ENCODE measurements around the gene DDX3Y.
A peak's percentile ranks its signal among the peaks of the same experiment; 100 is the strongest.

The DDX3Y gene

GRCh38 chrY:12904618-12905516, at the start of gene DDX3Y:
Gene DDX3Y, plus strand, starts transcription at chrY:12904868. Its CDS starts 69 bp downstream, at chrY:12904937.
- ATAC-seq, result peak; percentile 93 to 95

GRCh38 chrY:12855791-12856275, 48.8 kb upstream of the DDX3Y start:
- ATAC-seq, result no peak

- no peak for ATAC-seq
Measured at GRCh38 chrY:12867960-12868359, 36.7 kb upstream of the DDX3Y start.

- no peak for ATAC-seq
Measured at GRCh38 chrY:12896973-12897372, 7.7 kb upstream of the DDX3Y start.

GRCh38 chrY:12898604-12899003, 6.1 kb upstream of the DDX3Y start:
- no peak for ATAC-seq

- ATAC-seq, result peak; percentile 55 to 61
Measured at GRCh38 chrY:12905517-12905872, 827 bp downstream of the DDX3Y start.

- no peak for ATAC-seq
Measured at GRCh38 chrY:12905895-12906294, 1.2 kb downstream of the DDX3Y start.

- ATAC-seq, result no peak
Measured at GRCh38 chrY:12913541-12913940, 8.9 kb downstream of the DDX3Y start.

- no peak for ATAC-seq
Measured at GRCh38 chrY:12928043-12928442, 23.4 kb downstream of the DDX3Y start.

- ATAC-seq, result no peak
Measured at GRCh38 chrY:12941725-12942687, 37.3 kb downstream of the DDX3Y start.
